GM13976 (cell line): ENCODE results near the gene TP53.

Source experiments
- DNase-seq: peaks from one replicate; pipeline ENCODE4 v3.0.0; 2012; ENCODE audit warnings: low spot score
- CTCF ChIP-seq: IDR thresholded peaks from 2 replicates; pipeline ENCODE4 v1.5.1; 2012; ENCODE audit warnings: borderline replicate concordance, mild to moderate bottlenecking; ENCODE audit not compliant: insufficient read depth; ENCODE audit errors: extremely low read depth, missing control alignments, control extremely low read depth
- in situ Hi-C: fragments of 300-500 bp; cut with MboI; formaldehyde crosslinking; loops from one replicate; pipeline ENCODE4 v1.12.0; 2022; ENCODE audit warnings: low sequenced_read_pairs, mixed read lengths, inconsistent platforms; ENCODE audit not compliant: unreplicated experiment

The TP53 gene

GRCh38 chr17:7702776-7703175, 15.5 kb upstream of the TP53 start:
- no peak for DNase-seq
- in situ Hi-C loops, result no loop called here
- no peak for TF ChIP-seq CTCF

- no peak for TF ChIP-seq CTCF
- no peak for DNase-seq
- in situ Hi-C loops, result no loop called here
These were observed 14.4 kb upstream of the TP53 start for GRCh38 chr17:7701681-7702080.

- in situ Hi-C loops, result no loop called here
- TF ChIP-seq CTCF, result no peak
- no peak for DNase-seq
These were observed 13.2 kb upstream of the TP53 start for GRCh38 chr17:7700510-7700909.

- no peak for TF ChIP-seq CTCF
- no peak for DNase-seq
- in situ Hi-C loops, result no loop called here
These were observed 10.7 kb upstream of the TP53 start for GRCh38 chr17:7697828-7698588.

GRCh38 chr17:7695586-7695985, 8.3 kb upstream of the TP53 start:
- DNase-seq, result no peak
- in situ Hi-C loops, result no loop called here
- no peak for TF ChIP-seq CTCF

- in situ Hi-C loops, result no loop called here
- DNase-seq, result no peak
These were observed 1.6 kb upstream of the TP53 start for GRCh38 chr17:7688808-7689316.

More at GRCh38 chr17:7688808-7689316, 1.6 kb upstream of the TP53 start:
- no peak for TF ChIP-seq CTCF
